CD4-positive, CD25-positive, alpha-beta regulatory T cell (primary cell): ENCODE data around the gene PIEZO2. TPM values are rescaled to one million over a fixed set of nuclear protein-coding genes. Genes with fewer than 3 reads are reported as not detected.

Experiments used
- ATAC-seq, 2 donors: fragments of 150-1000 bp; cut with Tn5 transposase; one replicate each; pipeline ENCODE4 v1.10.0; 2021; ENCODE audit warnings: low read depth in 2 of 2, moderate number of reproducible peaks in 2 of 2, moderate library complexity in 1 of 2
- DNase-seq, 3 donors: peaks; one replicate each; pipeline versions ENCODE4 v3.0.0 to v3.0.0-alpha.2; 2012 to 2022; ENCODE audit warnings: mixed read lengths in 1 of 3
- H3K27ac ChIP-seq: one replicate; pipeline ENCODE4 v1.7.0; 2013; ENCODE audit warnings: mild to moderate bottlenecking, low read length; ENCODE audit not compliant: insufficient read depth, poor library complexity, severe bottlenecking
- H3K27me3 ChIP-seq: one replicate; pipeline ENCODE4 v1.7.0; 2013; ENCODE audit warnings: low read length; ENCODE audit not compliant: control insufficient read depth, insufficient read depth
- H3K36me3 ChIP-seq: one replicate; pipeline ENCODE4 v1.7.0; 2013; ENCODE audit warnings: mild to moderate bottlenecking, low read length, moderate library complexity; ENCODE audit not compliant: control insufficient read depth, insufficient read depth
- H3K4me1 ChIP-seq: 2 replicates; pipeline ENCODE4 v1.7.0; 2013; ENCODE audit warnings: mild to moderate bottlenecking, low read length; ENCODE audit not compliant: insufficient read depth, control insufficient read depth, poor library complexity, severe bottlenecking
- H3K4me3 ChIP-seq: one replicate; pipeline ENCODE4 v1.7.0; 2013; ENCODE audit warnings: low read depth, mild to moderate bottlenecking, low read length, moderate library complexity
- H3K9me3 ChIP-seq, 2 experiments: 1 replicate in 1 of 2; 2 replicates in 1 of 2; pipeline ENCODE4 v1.7.0; 2013; ENCODE audit warnings: low read length in 2 of 2, mild to moderate bottlenecking in 1 of 2, moderate library complexity in 1 of 2; ENCODE audit not compliant: control insufficient read depth in 2 of 2
- H3K27ac Mint-ChIP-seq, 3 donors: one replicate each; pipeline ENCODE4 v1.8.0; 2020 to 2022; ENCODE audit warnings: mild to moderate bottlenecking in 3 of 3, mixed read lengths in 3 of 3, moderate library complexity in 2 of 3
- H3K27me3 Mint-ChIP-seq: one replicate; pipeline ENCODE4 v1.8.0; 2022; ENCODE audit warnings: mild to moderate bottlenecking, mixed read lengths
- H3K36me3 Mint-ChIP-seq: one replicate; pipeline ENCODE4 v1.8.0; 2020; ENCODE audit warnings: mixed read lengths
- H3K4me1 Mint-ChIP-seq, 4 donors: one replicate each; pipeline ENCODE4 v1.8.0; 2020 to 2022; ENCODE audit warnings: mixed read lengths in 4 of 4, mild to moderate bottlenecking in 1 of 4
- H3K4me3 Mint-ChIP-seq, 4 donors: one replicate each; pipeline ENCODE4 v1.8.0; 2020 to 2022; ENCODE audit warnings: mild to moderate bottlenecking in 4 of 4, mixed read lengths in 4 of 4, moderate library complexity in 3 of 4
- H3K9me3 Mint-ChIP-seq, 7 donors: one replicate each; pipeline ENCODE4 v1.8.0; 2020 to 2022; ENCODE audit warnings: mixed read lengths in 7 of 7, mild to moderate bottlenecking in 3 of 7, moderate library complexity in 2 of 7
- polyA plus RNA-seq, 4 donors: library from polyadenylated mRNA; unstranded; fragments of 300-500 nt; fragmentation: Illumina TruSeq; gene quantifications; one replicate each; pipeline ENCODE4 v1.2.3, GENCODE V29; 2021
- total RNA-seq: library from RNA; stranded (reverse); gene quantifications from one replicate; pipeline ENCODE4 v1.2.3, GENCODE V29; 2022

Gene PIEZO2
- total and polyA plus RNA-seq, 5 donors from 2014 or later: not detected

GRCh38 chr18:11020877-11021414 lies 128.4 kb downstream of the PIEZO2 start:
- no peak overlapping the region for H3K27ac Mint-ChIP-seq
- H3K27ac ChIP-seq: no peak overlapping the region
- no peaks in the 10 kb centered on the region for H3K36me3 Mint-ChIP-seq
- no peak for ATAC-seq
- H3K4me1 Mint-ChIP-seq: no peaks in the 10 kb centered on the region
- no peaks in the 10 kb centered on the region for H3K36me3 ChIP-seq
- H3K9me3 ChIP-seq: no peaks in the 10 kb centered on the region
- H3K27me3 Mint-ChIP-seq: no peaks in the 10 kb centered on the region
- no peaks in the 10 kb centered on the region for H3K4me1 ChIP-seq
- H3K9me3 Mint-ChIP-seq: peaks cover 0 to 3% (median 0%) of the 10 kb centered on the region in 7 donors
- H3K4me3 ChIP-seq: no peak overlapping the region
- no peaks in the 10 kb centered on the region for H3K27me3 ChIP-seq
- DNase-seq: no peak
- no peak overlapping the region for H3K4me3 Mint-ChIP-seq

- no peaks in the 10 kb centered on the region for H3K27me3 ChIP-seq
- ATAC-seq: no peak
- Mint-ChIP-seq H3K27ac (no peak overlapping the region), H3K27me3 (no peaks in the 10 kb centered on the region), H3K4me1 (no peaks in the 10 kb centered on the region), H3K36me3 (no peaks in the 10 kb centered on the region), H3K9me3 (peaks cover 0 to 3% (median 0%) of the 10 kb centered on the region in 7 donors), H3K4me3 (no peak overlapping the region)
- no peaks in the 10 kb centered on the region for H3K36me3 ChIP-seq
- H3K4me1 ChIP-seq: no peaks in the 10 kb centered on the region
- DNase-seq: no peak
- no peak overlapping the region for H3K27ac ChIP-seq
- H3K9me3 ChIP-seq: no peaks in the 10 kb centered on the region
- H3K4me3 ChIP-seq: no peak overlapping the region
Observed at GRCh38 chr18:11020161-11020853, 129.1 kb downstream of the PIEZO2 start.

GRCh38 chr18:11019295-11020105 lies 129.9 kb downstream of the PIEZO2 start:
- Histone ChIP-seq H3K4me1 (no peaks in the 10 kb centered on the region), H3K9me3 (no peaks in the 10 kb centered on the region), H3K4me3 (no peak overlapping the region), H3K36me3 (no peaks in the 10 kb centered on the region), H3K27ac (no peak overlapping the region), H3K27me3 (no peaks in the 10 kb centered on the region)
- DNase-seq (no peak), ATAC-seq (no peak)
- no peaks in the 10 kb centered on the region for H3K4me1 Mint-ChIP-seq
- no peaks in the 10 kb centered on the region for H3K27me3 Mint-ChIP-seq
- no peak overlapping the region for H3K27ac Mint-ChIP-seq
- H3K36me3 Mint-ChIP-seq: no peaks in the 10 kb centered on the region
- H3K4me3 Mint-ChIP-seq: no peak overlapping the region
- H3K9me3 Mint-ChIP-seq: peaks cover 0 to 3% (median 0%) of the 10 kb centered on the region in 7 donors

- Histone ChIP-seq H3K4me1 (no peaks in the 10 kb centered on the region), H3K4me3 (no peak overlapping the region), H3K9me3 (no peaks in the 10 kb centered on the region), H3K27ac (no peak overlapping the region), H3K36me3 (no peaks in the 10 kb centered on the region), H3K27me3 (no peaks in the 10 kb centered on the region)
- no peak overlapping the region for H3K4me3 Mint-ChIP-seq
- H3K36me3 Mint-ChIP-seq: no peaks in the 10 kb centered on the region
- ATAC-seq (no peak), DNase-seq (no peak)
- H3K9me3 Mint-ChIP-seq: no peaks in the 10 kb centered on the region
- no peaks in the 10 kb centered on the region for H3K4me1 Mint-ChIP-seq
- no peak overlapping the region for H3K27ac Mint-ChIP-seq
- H3K27me3 Mint-ChIP-seq: no peaks in the 10 kb centered on the region
Observed at GRCh38 chr18:11009869-11010268, 139.5 kb downstream of the PIEZO2 start.

GRCh38 chr18:11009147-11009546 lies 140.2 kb downstream of the PIEZO2 start:
- Histone ChIP-seq H3K9me3 (no peaks in the 10 kb centered on the region), H3K27me3 (no peaks in the 10 kb centered on the region), H3K4me1 (no peaks in the 10 kb centered on the region), H3K36me3 (no peaks in the 10 kb centered on the region), H3K27ac (no peak overlapping the region), H3K4me3 (no peak overlapping the region)
- Mint-ChIP-seq H3K27me3 (no peaks in the 10 kb centered on the region), H3K4me3 (no peak overlapping the region), H3K9me3 (no peaks in the 10 kb centered on the region), H3K36me3 (no peaks in the 10 kb centered on the region), H3K4me1 (no peaks in the 10 kb centered on the region), H3K27ac (no peak overlapping the region)
- DNase-seq: no peak
- no peak for ATAC-seq

- ATAC-seq (no peak), DNase-seq (no peak)
- H3K36me3 ChIP-seq: no peaks in the 10 kb centered on the region
- no peaks in the 10 kb centered on the region for H3K9me3 ChIP-seq
- H3K27ac Mint-ChIP-seq: no peak overlapping the region
- no peak overlapping the region for H3K27ac ChIP-seq
- no peaks in the 10 kb centered on the region for H3K4me1 ChIP-seq
- H3K4me3 Mint-ChIP-seq: no peak overlapping the region
- no peaks in the 10 kb centered on the region for H3K36me3 Mint-ChIP-seq
- H3K27me3 Mint-ChIP-seq: no peaks in the 10 kb centered on the region
- H3K4me1 Mint-ChIP-seq: no peaks in the 10 kb centered on the region
- H3K27me3 ChIP-seq: no peaks in the 10 kb centered on the region
- H3K9me3 Mint-ChIP-seq: no peaks in the 10 kb centered on the region
- no peak overlapping the region for H3K4me3 ChIP-seq
Observed at GRCh38 chr18:11008505-11008904, 140.9 kb downstream of the PIEZO2 start.

- Histone ChIP-seq H3K36me3 (no peaks in the 10 kb centered on the region), H3K27ac (no peak overlapping the region), H3K27me3 (no peaks in the 10 kb centered on the region), H3K4me3 (no peak overlapping the region), H3K4me1 (no peaks in the 10 kb centered on the region), H3K9me3 (no peaks in the 10 kb centered on the region)
- no peaks in the 10 kb centered on the region for H3K36me3 Mint-ChIP-seq
- H3K4me1 Mint-ChIP-seq: no peaks in the 10 kb centered on the region
- H3K9me3 Mint-ChIP-seq: no peaks in the 10 kb centered on the region
- ATAC-seq: no peak
- DNase-seq: no peak
- H3K4me3 Mint-ChIP-seq: no peak overlapping the region
- no peak overlapping the region for H3K27ac Mint-ChIP-seq
- no peaks in the 10 kb centered on the region for H3K27me3 Mint-ChIP-seq
Observed at GRCh38 chr18:11005528-11005927, 143.8 kb downstream of the PIEZO2 start.
